OCI-LY7 (cell line): ENCODE measurements around the gene SLC38A3. TPM values are rescaled to one million over a fixed set of nuclear protein-coding genes. Genes with fewer than 3 reads are reported as not detected.

Experiments
- BruUV-seq: library from RNA; stranded (reverse); fragments of 400-500 nt; replicated peaks from 2 replicates; lab custom pipeline; 2021; lab: Mats Ljungman, UMichigan
- CTCF ChIA-PET: fragments of 300-600 bp; sonication (Branson Sonifier 250); formaldehyde crosslinking; loops from one replicate; lab custom pipeline; 2022; ENCODE audit warnings: antibody characterized with exemption; ENCODE audit not compliant: unreplicated experiment; lab: Charles Lee
- POLR2A ChIA-PET: fragments of 300-600 bp; sonication (Branson Sonifier 250); formaldehyde crosslinking; loops from one replicate; lab custom pipeline; 2022; ENCODE audit warnings: antibody characterized with exemption; lab: Charles Lee
- DNase-seq: peaks from one replicate; pipeline ENCODE4 v3.0.0-alpha.2; 2015; ENCODE audit warnings: low spot score
- H2AFZ ChIP-seq: fragments of 200-600 bp; sonication (generic), shearing (Covaris generic); 2 replicates; pipeline ENCODE4 v1.6.1; 2014; ENCODE audit warnings: mild to moderate bottlenecking, antibody characterized with exemption, low read length, moderate library complexity
- H3K27ac ChIP-seq: fragments of 200-600 bp; sonication (generic); 2 replicates; pipeline ENCODE4 v1.5.1; 2014; ENCODE audit warnings: mixed run types, low read depth, mild to moderate bottlenecking, moderate library complexity, low read length, inconsistent platforms; ENCODE audit not compliant: poor library complexity, severe bottlenecking
- H3K36me3 ChIP-seq: fragments of 200-600 bp; sonication (generic); 2 replicates; pipeline ENCODE4 v1.6.1; 2014; ENCODE audit warnings: mild to moderate bottlenecking, antibody characterized with exemption, low read length, moderate library complexity, mixed read lengths; ENCODE audit not compliant: insufficient read depth
- H3K4me1 ChIP-seq: fragments of 200-600 bp; sonication (generic); 2 replicates; pipeline ENCODE4 v1.5.1; 2014; ENCODE audit warnings: mild to moderate bottlenecking, low read length; ENCODE audit not compliant: insufficient read depth, poor library complexity, severe bottlenecking
- H3K4me2 ChIP-seq: fragments of 200-600 bp; sonication (generic); 2 replicates; pipeline ENCODE4 v1.6.1; 2014; ENCODE audit warnings: mild to moderate bottlenecking, low read length
- H3K4me3 ChIP-seq: fragments of 200-600 bp; sonication (generic); 2 replicates; pipeline ENCODE4 v1.5.1; 2014; ENCODE audit warnings: mild to moderate bottlenecking, low read depth, low read length; ENCODE audit not compliant: poor library complexity, severe bottlenecking
- H3K79me2 ChIP-seq: fragments of 200-600 bp; sonication (generic); 2 replicates; pipeline ENCODE4 v1.6.1; 2016; ENCODE audit warnings: low read depth, mild to moderate bottlenecking, low read length, moderate library complexity, mixed read lengths; ENCODE audit not compliant: insufficient read depth
- H3K9me2 ChIP-seq: fragments of 200-600 bp; sonication (generic); 2 replicates; pipeline ENCODE4 v1.6.1; 2016; ENCODE audit warnings: mild to moderate bottlenecking, low read length, mixed read lengths; ENCODE audit not compliant: insufficient read depth
- H3K9me3 ChIP-seq: fragments of 200-600 bp; sonication (generic); 2 replicates; pipeline ENCODE4 v1.6.1; 2014; ENCODE audit warnings: mild to moderate bottlenecking, mixed run types, low read length, mixed read lengths
- H4K20me1 ChIP-seq: fragments of 200-600 bp; sonication (generic); 2 replicates; pipeline ENCODE4 v1.6.1; 2014; ENCODE audit warnings: mild to moderate bottlenecking, antibody characterized with exemption, low read length, moderate library complexity, mixed read lengths; ENCODE audit not compliant: insufficient read depth
- CTCF ChIP-seq: fragments of 200-600 bp; sonication (generic); conservative IDR thresholded peaks from 2 replicates; pipeline ENCODE4 v1.5.1; 2014; ENCODE audit warnings: mild to moderate bottlenecking, antibody characterized with exemption, low read length, moderate library complexity, mixed read lengths
- EZH2phosphoT487 ChIP-seq: fragments of 200-600 bp; sonication (generic); IDR thresholded peaks from 2 replicates; pipeline ENCODE4 v1.6.1; 2018; ENCODE audit warnings: low read depth, borderline replicate concordance, mild to moderate bottlenecking, mixed run types, antibody characterized with exemption, low read length, moderate library complexity, mixed read lengths
- intact Hi-C: fragments of 100-400 bp; cut with micrococcal nuclease; formaldehyde crosslinking; loops from one replicate; pipeline ENCODE4 v1.10.0; 2022; ENCODE audit not compliant: unreplicated experiment
- total RNA-seq, 2 experiments: library from RNA; depleted of rRNA in 1 of 2; stranded (reverse); fragments of >200 nt in 1 of 2; shearing (Covaris generic) in 1 of 2; gene quantifications; 2 replicates each; pipeline ENCODE4 v1.2.3, GENCODE V29; 2014 to 2022

Gene SLC38A3
- total RNA-seq, 2 experiments from 2014 or later = not detected

- Histone ChIP-seq H3K9me2 (no peaks in the 10 kb centered on the region), H3K36me3 (no peaks in the 10 kb centered on the region), H3K4me3 (no peak overlapping the region), H3K79me2 (no peaks in the 10 kb centered on the region), H3K4me1 (no peaks in the 10 kb centered on the region), H4K20me1 (no peaks in the 10 kb centered on the region; the same call in 1 of the 2 replicates), H2AFZ (no peak overlapping the region), H3K9me3 (no peaks in the 10 kb centered on the region), H3K4me2 (no peak overlapping the region), H3K27ac (no peak overlapping the region)
- ChIA-PET POLR2A (no interaction called here), CTCF (no interaction called here)
- BruUV-seq = no TSS peak
- TF ChIP-seq CTCF = no peak
- no peak for TF ChIP-seq EZH2phosphoT487
- intact Hi-C loops = no loop called here
- DNase-seq = no peak
Measured at GRCh38 chr3:50177346-50177745, 27.7 kb upstream of the SLC38A3 start.

- no peaks in the 10 kb centered on the region for H3K4me1 ChIP-seq
- DNase-seq = no peak
- no peaks in the 10 kb centered on the region for H3K79me2 ChIP-seq
- H3K9me2 ChIP-seq = no peaks in the 10 kb centered on the region
- POLR2A ChIA-PET = interaction anchor here (0.5 to 1.0 kb wide), 2 partner anchors 12 to 93 kb away, joined by 3 to 5 read pairs; no protein-coding TSS in a partner anchor
- no peaks in the 10 kb centered on the region; the same call in 1 of the 2 replicates for H4K20me1 ChIP-seq
- TF ChIP-seq CTCF (no peak), EZH2phosphoT487 (no peak)
- intact Hi-C loops = no loop called here
- CTCF ChIA-PET = no interaction called here
- no peaks in the 10 kb centered on the region for H3K9me3 ChIP-seq
- no peak overlapping the region for H3K4me3 ChIP-seq
- no peak overlapping the region for H3K4me2 ChIP-seq
- no peak overlapping the region for H3K27ac ChIP-seq
- no TSS peak for BruUV-seq
- H3K36me3 ChIP-seq = no peaks in the 10 kb centered on the region
- H2AFZ ChIP-seq = no peak overlapping the region
Measured at GRCh38 chr3:50179710-50180109, 25.4 kb upstream of the SLC38A3 start.

GRCh38 chr3:50181985-50182384 is 23.1 kb upstream of the SLC38A3 start:
- no TSS peak for BruUV-seq
- POLR2A ChIA-PET = no interaction called here

More at GRCh38 chr3:50181985-50182384, 23.1 kb upstream of the SLC38A3 start:
- no peaks in the 10 kb centered on the region for H3K79me2 ChIP-seq
- TF ChIP-seq CTCF = no peak
- TF ChIP-seq EZH2phosphoT487 = no peak
- H3K27ac ChIP-seq = no peak overlapping the region
- CTCF ChIA-PET = no interaction called here
- DNase-seq = no peak
- no peak overlapping the region for H3K4me2 ChIP-seq
- H4K20me1 ChIP-seq = no peaks in the 10 kb centered on the region; the same call in 1 of the 2 replicates
- H3K36me3 ChIP-seq = no peaks in the 10 kb centered on the region
- H3K4me3 ChIP-seq = no peak overlapping the region
- H3K9me3 ChIP-seq = no peaks in the 10 kb centered on the region
- no peaks in the 10 kb centered on the region for H3K4me1 ChIP-seq
- H2AFZ ChIP-seq = no peak overlapping the region
- no peaks in the 10 kb centered on the region for H3K9me2 ChIP-seq
- intact Hi-C loops = no loop called here
